Stimulated activated effector memory CD8-positive, alpha-beta T cell treated with anti-CD3 and anti-CD28 coated beads, Interleukin-12 subunit alpha, Interleukin-12 subunit beta, amount 100 ng/mL, for 72 hours (primary cell): Measurements from ENCODE around the gene POLR2C.

Source experiments
- ATAC-seq: fragments of 150-1000 bp; cut with Tn5 transposase; 2 replicates; pipeline ENCODE4 v1.10.0; 2021
- DNase-seq, 2 donors: peaks; one replicate each; pipeline ENCODE4 v3.0.0; 2021 to 2022; ENCODE audit warnings: low spot score in 2 of 2
- H3K27ac Mint-ChIP-seq: one replicate; pipeline ENCODE4 v1.8.0; 2022; ENCODE audit warnings: mild to moderate bottlenecking, mixed read lengths
- H3K36me3 Mint-ChIP-seq: one replicate; pipeline ENCODE4 v1.8.0; 2022; ENCODE audit warnings: mild to moderate bottlenecking, mixed read lengths
- H3K4me1 Mint-ChIP-seq: one replicate; pipeline ENCODE4 v1.8.0; 2022; ENCODE audit warnings: mixed read lengths
- H3K4me3 Mint-ChIP-seq: one replicate; pipeline ENCODE4 v1.8.0; 2022; ENCODE audit warnings: mild to moderate bottlenecking, mixed read lengths
- H3K9me3 Mint-ChIP-seq: one replicate; pipeline ENCODE4 v1.8.0; 2022; ENCODE audit warnings: mixed read lengths

The POLR2C gene

GRCh38 chr16:57472665-57473060, 10.2 kb downstream of the POLR2C start:
- Mint-ChIP-seq H3K36me3 (peaks cover 60% of the 10 kb centered on the region), H3K27ac (no peak overlapping the region)

GRCh38 chr16:57473176-57473840, 10.8 kb downstream of the POLR2C start:
- ATAC-seq = no peak
- Mint-ChIP-seq H3K27ac (no peak overlapping the region), H3K4me1 (peaks cover 22% of the 10 kb centered on the region), H3K9me3 (no peaks in the 10 kb centered on the region), H3K4me3 (no peak overlapping the region), H3K36me3 (peaks cover 54% of the 10 kb centered on the region)
- DNase-seq = no peak

More at GRCh38 chr16:57472665-57473060, 10.2 kb downstream of the POLR2C start:
- DNase-seq (no peak), ATAC-seq (no peak)
- no peak overlapping the region for H3K4me3 Mint-ChIP-seq
- peaks cover 22% of the 10 kb centered on the region for H3K4me1 Mint-ChIP-seq
- no peaks in the 10 kb centered on the region for H3K9me3 Mint-ChIP-seq

GRCh38 chr16:57473906-57474305, 11.4 kb downstream of the POLR2C start:
- Mint-ChIP-seq H3K27ac (no peak overlapping the region), H3K4me3 (no peak overlapping the region), H3K36me3 (peaks cover 48% of the 10 kb centered on the region), H3K9me3 (no peaks in the 10 kb centered on the region), H3K4me1 (peaks cover 22% of the 10 kb centered on the region)
- no peak for ATAC-seq
- DNase-seq = no peak

GRCh38 chr16:57474671-57475661, 12.5 kb downstream of the POLR2C start:
- H3K27ac Mint-ChIP-seq = peak overlapping the region; percentile 71
- peaks cover 29% of the 10 kb centered on the region for H3K4me1 Mint-ChIP-seq
- peaks cover 37% of the 10 kb centered on the region for H3K36me3 Mint-ChIP-seq
- DNase-seq (no peak), ATAC-seq (no peak)
- no peaks in the 10 kb centered on the region for H3K9me3 Mint-ChIP-seq
- peak overlapping the region; percentile 45 for H3K4me3 Mint-ChIP-seq

GRCh38 chr16:57475711-57476339, 13.3 kb downstream of the POLR2C start:
- H3K4me3 Mint-ChIP-seq = peak overlapping the region; percentile 45
- no peaks in the 10 kb centered on the region for H3K9me3 Mint-ChIP-seq
- peaks cover 28% of the 10 kb centered on the region for H3K36me3 Mint-ChIP-seq
- H3K4me1 Mint-ChIP-seq = peaks cover 29% of the 10 kb centered on the region
- DNase-seq (peak; percentile 64 to 91), ATAC-seq (peak; percentile 96)
- peak overlapping the region; percentile 71 for H3K27ac Mint-ChIP-seq

- ATAC-seq (no peak), DNase-seq (no peak)
- Mint-ChIP-seq H3K4me3 (peak overlapping the region; percentile 45), H3K4me1 (peaks cover 33% of the 10 kb centered on the region), H3K36me3 (peaks cover 19% of the 10 kb centered on the region), H3K9me3 (no peaks in the 10 kb centered on the region), H3K27ac (peak overlapping the region; percentile 71)
Observed at GRCh38 chr16:57476546-57477410, 14.3 kb downstream of the POLR2C start.

- H3K9me3 Mint-ChIP-seq = no peaks in the 10 kb centered on the region
- no peak overlapping the region for H3K4me3 Mint-ChIP-seq
- ATAC-seq = no peak
- H3K4me1 Mint-ChIP-seq = peaks cover 28% of the 10 kb centered on the region
- peaks cover 10% of the 10 kb centered on the region for H3K36me3 Mint-ChIP-seq
- DNase-seq = no peak
- H3K27ac Mint-ChIP-seq = no peak overlapping the region
Observed at GRCh38 chr16:57477531-57478202, 15.2 kb downstream of the POLR2C start.

GRCh38 chr16:57478396-57479204, 16.1 kb downstream of the POLR2C start:
- Mint-ChIP-seq H3K4me1 (peaks cover 28% of the 10 kb centered on the region), H3K27ac (no peak overlapping the region), H3K9me3 (no peaks in the 10 kb centered on the region), H3K4me3 (no peak overlapping the region), H3K36me3 (peaks cover 6% of the 10 kb centered on the region)
- DNase-seq (no peak), ATAC-seq (no peak)

- peaks cover 30% of the 10 kb centered on the region for H3K4me1 Mint-ChIP-seq
- no peak for DNase-seq
- H3K9me3 Mint-ChIP-seq = no peaks in the 10 kb centered on the region
- no peak for ATAC-seq
- no peak overlapping the region for H3K27ac Mint-ChIP-seq
- peaks cover 6% of the 10 kb centered on the region for H3K36me3 Mint-ChIP-seq
- no peak overlapping the region for H3K4me3 Mint-ChIP-seq
Observed at GRCh38 chr16:57479205-57479975, 16.9 kb downstream of the POLR2C start.

- H3K27ac Mint-ChIP-seq = no peak overlapping the region
- H3K9me3 Mint-ChIP-seq = no peaks in the 10 kb centered on the region
- H3K4me1 Mint-ChIP-seq = peaks cover 37% of the 10 kb centered on the region
- no peak for DNase-seq
- no peak overlapping the region for H3K4me3 Mint-ChIP-seq
- H3K36me3 Mint-ChIP-seq = peaks cover 5% of the 10 kb centered on the region
- ATAC-seq = no peak
Observed at GRCh38 chr16:57479976-57480753, 17.7 kb downstream of the POLR2C start.

GRCh38 chr16:57480754-57481230, 18.3 kb downstream of the POLR2C start:
- Mint-ChIP-seq H3K27ac (no peak overlapping the region), H3K4me3 (no peak overlapping the region), H3K36me3 (peaks cover 5% of the 10 kb centered on the region), H3K4me1 (peaks cover 37% of the 10 kb centered on the region), H3K9me3 (no peaks in the 10 kb centered on the region)
- DNase-seq (no peak), ATAC-seq (no peak)

- no peak for ATAC-seq
- Mint-ChIP-seq H3K9me3 (no peaks in the 10 kb centered on the region), H3K36me3 (peaks cover 5% of the 10 kb centered on the region), H3K27ac (peak overlapping the region; percentile 79), H3K4me1 (peaks cover 32% of the 10 kb centered on the region), H3K4me3 (no peak overlapping the region)
- no peak for DNase-seq
Observed at GRCh38 chr16:57481421-57481820, 18.9 kb downstream of the POLR2C start.
